Suprapubic skin (tissue), 4 donors: ENCODE measurements around the gene ZSCAN20. TPM values are rescaled to one million over a fixed set of nuclear protein-coding genes. Genes with fewer than 3 reads are reported as not detected.
A peak's percentile ranks its signal among the peaks of the same experiment; 100 is the strongest.

Experiments
- DNase-seq, 2 donors: peaks; one replicate each; pipeline ENCODE4 v3.0.0-alpha.2; 2019; ENCODE audit warnings: low spot score in 2 of 2
- H3K27ac ChIP-seq: fragments of 200-600 bp; sonication (generic); one replicate; pipeline ENCODE4 v1.5.1; 2019
- H3K27me3 ChIP-seq: fragments of 200-600 bp; sonication (generic); one replicate; pipeline ENCODE4 v1.5.1; 2019
- H3K36me3 ChIP-seq: fragments of 200-600 bp; sonication (generic); one replicate; pipeline ENCODE4 v1.5.1; 2019
- H3K4me1 ChIP-seq: fragments of 200-600 bp; sonication (generic); one replicate; pipeline ENCODE4 v1.5.1; 2019
- H3K4me3 ChIP-seq: fragments of 200-600 bp; sonication (generic); one replicate; pipeline ENCODE4 v1.5.1; 2019; ENCODE audit warnings: mild to moderate bottlenecking
- H3K9me3 ChIP-seq: fragments of 200-600 bp; sonication (generic); one replicate; pipeline ENCODE4 v1.5.1; 2019
- CTCF ChIP-seq, 2 donors: fragments of 200-600 bp in 1 of 2; fragments of 450-650 bp in 1 of 2; sonication (generic) in 1 of 2; IDR thresholded peaks; one replicate each; pipeline ENCODE4 v1.5.1; 2016 to 2019; ENCODE audit warnings: antibody characterized with exemption in 2 of 2, mild to moderate bottlenecking in 1 of 2, moderate library complexity in 1 of 2
- EP300 ChIP-seq: sonication (generic); formaldehyde crosslinking; IDR thresholded peaks from one replicate; pipeline ENCODE4 v1.6.1; 2017; ENCODE audit warnings: antibody characterized with exemption
- POLR2A ChIP-seq, 2 donors: fragments of 450-650 bp; IDR thresholded peaks; one replicate each; pipeline ENCODE4 v1.6.1; 2017; ENCODE audit warnings: antibody characterized with exemption in 2 of 2, mild to moderate bottlenecking in 2 of 2, moderate library complexity in 2 of 2
- POLR2AphosphoS5 ChIP-seq, 3 donors: sonication (generic); formaldehyde crosslinking; IDR thresholded peaks; one replicate each; pipeline ENCODE4 v1.6.1; 2017; ENCODE audit warnings: antibody characterized with exemption in 3 of 3
- WGBS: methylation state at CpG from one replicate; pipeline ENCODE4 v1.1.5; 2018; 5-methylcytosine and 5-hydroxymethylcytosine counted together
- total RNA-seq, 4 donors: library from RNA; depleted of rRNA; stranded (reverse); fragments of >200 nt; gene quantifications; one replicate each; pipeline ENCODE4 v1.1.0, GENCODE V29; 2016

The ZSCAN20 gene
- total RNA-seq, 4 donors from 2014 or later = 1.4 to 7.0 (median 3.2) TPM

GRCh38 chr1:33433509-33434362 lies 38.7 kb upstream of the ZSCAN20 start:
- Histone ChIP-seq H3K27ac (peak overlapping the region; percentile 55), H3K36me3 (no peaks in the 10 kb centered on the region), H3K4me1 (peaks cover 26% of the 10 kb centered on the region), H3K4me3 (no peak overlapping the region), H3K9me3 (no peaks in the 10 kb centered on the region), H3K27me3 (no peaks in the 10 kb centered on the region)
- TF ChIP-seq CTCF (IDR thresholded peaks at IDR 0.05) = no peak
- TF ChIP-seq POLR2AphosphoS5 (IDR thresholded peaks at IDR 0.05) = peak in 1 of 3 donors; percentile 78
- peak in 1 of 2 donors; percentile 84 for DNase-seq
- 19% methylated on average over 3 of the region's 3 CpGs for WGBS

- Histone ChIP-seq H3K4me3 (no peak overlapping the region), H3K27ac (no peak overlapping the region), H3K9me3 (no peaks in the 10 kb centered on the region), H3K27me3 (no peaks in the 10 kb centered on the region), H3K36me3 (no peaks in the 10 kb centered on the region), H3K4me1 (peaks cover 22% of the 10 kb centered on the region)
- DNase-seq = no peak
- WGBS = 88% methylated on average over 1 of the region's 1 CpG
- TF ChIP-seq POLR2A (IDR thresholded peaks at IDR 0.05) (no peak), POLR2AphosphoS5 (IDR thresholded peaks at IDR 0.05) (no peak), EP300 (no peak)
Measured at GRCh38 chr1:33434363-33434750, 38.1 kb upstream of the ZSCAN20 start.

- Histone ChIP-seq H3K27ac (no peak overlapping the region), H3K9me3 (no peaks in the 10 kb centered on the region), H3K4me1 (peaks cover 13% of the 10 kb centered on the region), H3K4me3 (no peak overlapping the region), H3K27me3 (no peaks in the 10 kb centered on the region), H3K36me3 (no peaks in the 10 kb centered on the region)
- no peak for TF ChIP-seq POLR2AphosphoS5 (IDR thresholded peaks at IDR 0.05)
- no peak for TF ChIP-seq EP300
- no peak for TF ChIP-seq CTCF (IDR thresholded peaks at IDR 0.05)
- TF ChIP-seq POLR2A (IDR thresholded peaks at IDR 0.05) = no peak
- no peak for DNase-seq
- WGBS = 50% methylated on average over 4 of the region's 4 CpGs
Measured at GRCh38 chr1:33435096-33435820, 37.2 kb upstream of the ZSCAN20 start.

GRCh38 chr1:33436557-33437285 lies 35.7 kb upstream of the ZSCAN20 start:
- H3K27me3 ChIP-seq = no peaks in the 10 kb centered on the region
- H3K9me3 ChIP-seq = no peaks in the 10 kb centered on the region
- no peak overlapping the region for H3K27ac ChIP-seq
- H3K4me1 ChIP-seq = peaks cover 11% of the 10 kb centered on the region
- 83% methylated on average over 4 of the region's 4 CpGs for WGBS
- no peak overlapping the region for H3K4me3 ChIP-seq
- DNase-seq = no peak
- TF ChIP-seq EP300 = no peak
- no peak for TF ChIP-seq POLR2A (IDR thresholded peaks at IDR 0.05)
- no peak for TF ChIP-seq POLR2AphosphoS5 (IDR thresholded peaks at IDR 0.05)
- no peaks in the 10 kb centered on the region for H3K36me3 ChIP-seq

GRCh38 chr1:33438364-33439160 lies 33.9 kb upstream of the ZSCAN20 start:
- no peak for DNase-seq
- no peaks in the 10 kb centered on the region for H3K36me3 ChIP-seq
- H3K4me3 ChIP-seq = no peak overlapping the region
- 91% methylated on average over 6 of the region's 6 CpGs for WGBS
- no peaks in the 10 kb centered on the region for H3K27me3 ChIP-seq
- H3K27ac ChIP-seq = no peak overlapping the region
- no peaks in the 10 kb centered on the region for H3K9me3 ChIP-seq
- TF ChIP-seq CTCF (IDR thresholded peaks at IDR 0.05) (no peak), EP300 (no peak), POLR2A (IDR thresholded peaks at IDR 0.05) (no peak)
- peaks cover 4% of the 10 kb centered on the region for H3K4me1 ChIP-seq
